Right lobe of liver (tissue), 6 donors: ENCODE data around the gene PCP4. TPM values are rescaled to one million over a fixed set of nuclear protein-coding genes. Genes with fewer than 3 reads are reported as not detected.

ENCODE experiments used
- ATAC-seq, 4 donors: fragments of 200-7000 bp; cut with Tn5 transposase; one replicate each; pipeline ENCODE4 v1.9.1; 2020; ENCODE audit warnings: mild to moderate bottlenecking in 4 of 4, moderate library complexity in 4 of 4
- DNase-seq, 3 donors: peaks; one replicate each; pipeline ENCODE4 v3.0.0-alpha.2; 2020
- H3K27ac ChIP-seq, 3 donors: fragments of 200-600 bp; one replicate each; pipeline ENCODE4 v1.8.0; 2022
- H3K27me3 ChIP-seq, 2 donors: fragments of 200-600 bp; one replicate each; pipeline ENCODE4 v1.8.0; 2022
- H3K36me3 ChIP-seq, 4 donors: fragments of 200-600 bp; sonication (generic) in 1 of 4; one replicate each; pipeline versions ENCODE4 v1.5.1 to v1.8.0; 2017 to 2022; ENCODE audit warnings: control low read depth in 1 of 4
- H3K4me1 ChIP-seq, 4 donors: fragments of 200-600 bp; sonication (generic) in 1 of 4; one replicate each; pipeline versions ENCODE4 v1.5.1 to v1.8.0; 2017 to 2022; ENCODE audit warnings: control low read depth in 1 of 4
- H3K4me3 ChIP-seq, 3 donors: fragments of 200-600 bp; one replicate each; pipeline ENCODE4 v1.8.0; 2022
- H3K9me3 ChIP-seq, 4 donors: fragments of 200-600 bp; sonication (generic) in 1 of 4; one replicate each; pipeline versions ENCODE4 v1.5.1 to v1.8.0; 2017 to 2022; ENCODE audit warnings: control low read depth in 1 of 4
- POLR2A ChIP-seq: fragments of 450-650 bp; IDR thresholded peaks from one replicate; pipeline ENCODE4 v1.6.1; 2017; ENCODE audit warnings: antibody characterized with exemption, mild to moderate bottlenecking
- WGBS: methylation state at CpG from one replicate; pipeline ENCODE4 v1.1.6; 2018; ENCODE audit warnings: low coverage, low lambda C conversion rate; ENCODE audit not compliant: insufficient coverage; ENCODE audit errors: missing lambda C conversion rate; 5-methylcytosine and 5-hydroxymethylcytosine counted together
- intact Hi-C, 2 donors: fragments of 100-400 bp; cut with DNase I; formaldehyde crosslinking; loops; one replicate each; pipeline versions ENCODE4 v1.11.2 to v1.14.1; 2022
- total RNA-seq, 6 experiments: library from RNA; depleted of rRNA in 2 of 6; stranded (reverse); fragments of >200 nt in 2 of 6; fragmentation: NEBNext Ultra II Directional in 3 of 6; extraction: Animal tissue kit (Norgen Biotek cat#: 25700) in 3 of 6; gene quantifications; one replicate each; pipeline versions ENCODE4 v1.1.0 to v1.2.4, GENCODE V29; 2016 to 2023
- TF ChIP-seq, protein P1 (sequence below), 4 donors: fragments of 200-600 bp in 3 of 4; fragments of 450-650 bp in 1 of 4; IDR thresholded peaks; one replicate each; pipeline versions ENCODE4 v1.5.1 to v1.8.0; 2016 to 2022; ENCODE audit warnings: antibody characterized with exemption in 4 of 4, mild to moderate bottlenecking in 2 of 4
- donor health status: DM: no; HTN: yes; CAD: no.
- donor health status: DM: no; HTN: no; CAD: no.
- donor health status: DM: no; HTN: no; CAD: no.
- donor health status: DM: no; HTN: yes; CAD: no.
- donor health status: DM: no; HTN: yes; CAD: no.

The PCP4 gene
- total RNA-seq, 6 experiments from 2014 or later, result not detected

DNA sequence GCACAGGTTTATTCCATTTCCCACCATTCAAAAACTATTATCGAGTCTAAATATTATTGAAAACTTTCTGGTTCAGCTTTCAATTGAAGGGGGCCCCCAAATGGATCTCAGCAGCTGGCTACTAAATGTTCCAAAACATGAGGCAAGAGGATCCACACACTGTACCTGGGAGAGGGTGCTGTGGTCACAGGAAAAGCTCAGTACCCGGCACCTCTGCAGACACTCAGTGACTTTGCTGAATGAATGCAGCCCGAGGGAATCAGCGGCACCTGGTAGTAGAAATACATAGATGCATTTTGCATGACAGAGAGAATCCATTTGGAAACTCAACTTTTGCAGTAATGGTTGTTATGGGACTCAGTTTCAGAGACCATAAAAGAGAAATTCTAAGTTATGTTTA lies 89.3 kb downstream of the PCP4 start:
- intact Hi-C loops, result no loop called here
- Histone ChIP-seq H3K4me1 (no peaks in the 10 kb centered on the region), H3K36me3 (no peaks in the 10 kb centered on the region), H3K4me3 (no peak overlapping the region), H3K27ac (no peak overlapping the region), H3K9me3 (peaks cover 0 to 4% (median 0%) of the 10 kb centered on the region in 4 donors), H3K27me3 (no peaks in the 10 kb centered on the region)
- ATAC-seq, result no peak
- WGBS, result 71% methylated on average over 4 of the region's 4 CpGs
- TF ChIP-seq, protein P1, sequence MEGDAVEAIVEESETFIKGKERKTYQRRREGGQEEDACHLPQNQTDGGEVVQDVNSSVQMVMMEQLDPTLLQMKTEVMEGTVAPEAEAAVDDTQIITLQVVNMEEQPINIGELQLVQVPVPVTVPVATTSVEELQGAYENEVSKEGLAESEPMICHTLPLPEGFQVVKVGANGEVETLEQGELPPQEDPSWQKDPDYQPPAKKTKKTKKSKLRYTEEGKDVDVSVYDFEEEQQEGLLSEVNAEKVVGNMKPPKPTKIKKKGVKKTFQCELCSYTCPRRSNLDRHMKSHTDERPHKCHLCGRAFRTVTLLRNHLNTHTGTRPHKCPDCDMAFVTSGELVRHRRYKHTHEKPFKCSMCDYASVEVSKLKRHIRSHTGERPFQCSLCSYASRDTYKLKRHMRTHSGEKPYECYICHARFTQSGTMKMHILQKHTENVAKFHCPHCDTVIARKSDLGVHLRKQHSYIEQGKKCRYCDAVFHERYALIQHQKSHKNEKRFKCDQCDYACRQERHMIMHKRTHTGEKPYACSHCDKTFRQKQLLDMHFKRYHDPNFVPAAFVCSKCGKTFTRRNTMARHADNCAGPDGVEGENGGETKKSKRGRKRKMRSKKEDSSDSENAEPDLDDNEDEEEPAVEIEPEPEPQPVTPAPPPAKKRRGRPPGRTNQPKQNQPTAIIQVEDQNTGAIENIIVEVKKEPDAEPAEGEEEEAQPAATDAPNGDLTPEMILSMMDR (IDR thresholded peaks at IDR 0.05), result no peak
- TF ChIP-seq POLR2A, result no peak
- no peak for DNase-seq

DNA sequence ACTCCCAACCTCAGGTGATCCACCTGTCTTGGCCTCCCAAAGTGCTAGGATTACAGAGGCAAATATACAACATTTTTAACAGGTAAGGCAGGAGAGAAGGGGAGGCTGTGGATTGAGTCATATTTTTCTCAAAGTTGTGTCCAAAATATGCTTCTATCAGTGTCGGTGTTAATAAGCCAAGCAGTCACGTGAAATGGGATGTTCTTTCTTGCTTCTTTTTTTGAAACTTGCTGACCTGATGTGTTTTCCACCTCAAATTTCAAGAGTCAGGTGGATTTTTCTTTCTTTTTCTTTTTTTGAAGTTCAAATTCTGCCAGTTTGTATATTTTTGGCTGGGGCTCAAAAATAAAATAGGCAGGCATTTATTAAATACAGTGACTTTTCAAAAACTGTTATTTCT lies 91.5 kb downstream of the PCP4 start:
- no peak overlapping the region for H3K27ac ChIP-seq
- H3K36me3 ChIP-seq, result no peaks in the 10 kb centered on the region
- intact Hi-C loops, result no loop called here
- no peak for TF ChIP-seq POLR2A
- TF ChIP-seq, protein P1 (IDR thresholded peaks at IDR 0.05), result no peak
- H3K27me3 ChIP-seq, result no peaks in the 10 kb centered on the region
- WGBS, result 74% methylated on average over 2 of the region's 2 CpGs
- ATAC-seq (no peak), DNase-seq (no peak)
- H3K4me3 ChIP-seq, result no peak overlapping the region
- H3K9me3 ChIP-seq, result peaks cover 0 to 4% (median 0%) of the 10 kb centered on the region in 4 donors
- no peaks in the 10 kb centered on the region for H3K4me1 ChIP-seq

DNA sequence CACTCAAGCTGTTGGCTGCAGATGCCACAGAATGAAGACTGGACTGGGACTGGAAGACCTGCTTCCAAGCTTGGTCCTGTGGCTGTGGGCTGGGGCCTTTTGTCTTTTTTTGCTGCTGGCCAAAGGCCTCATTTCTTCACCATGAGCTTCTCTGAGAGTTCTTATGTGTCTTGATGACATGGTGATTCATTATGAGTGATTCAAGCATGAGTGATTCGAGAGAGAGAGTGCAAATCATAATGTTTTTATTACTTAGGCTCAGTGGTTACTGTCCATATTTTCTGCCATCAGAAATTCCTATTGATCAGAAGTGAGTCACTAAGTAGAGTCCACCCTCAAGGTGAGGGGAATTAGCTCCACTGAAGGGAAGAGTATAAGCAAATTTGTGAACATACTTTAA lies 94.0 kb downstream of the PCP4 start:
- DNase-seq, result no peak
- Histone ChIP-seq H3K9me3 (peaks cover 0 to 4% (median 0%) of the 10 kb centered on the region in 4 donors), H3K4me1 (no peaks in the 10 kb centered on the region), H3K27ac (no peak overlapping the region), H3K27me3 (no peaks in the 10 kb centered on the region), H3K36me3 (no peaks in the 10 kb centered on the region), H3K4me3 (no peak overlapping the region)
- ATAC-seq, result no peak
- WGBS, result 62% methylated on average over 1 of the region's 1 CpG
- intact Hi-C loops, result no loop called here
- no peak for TF ChIP-seq POLR2A
- TF ChIP-seq, protein P1 (IDR thresholded peaks at IDR 0.05), result no peak

DNA sequence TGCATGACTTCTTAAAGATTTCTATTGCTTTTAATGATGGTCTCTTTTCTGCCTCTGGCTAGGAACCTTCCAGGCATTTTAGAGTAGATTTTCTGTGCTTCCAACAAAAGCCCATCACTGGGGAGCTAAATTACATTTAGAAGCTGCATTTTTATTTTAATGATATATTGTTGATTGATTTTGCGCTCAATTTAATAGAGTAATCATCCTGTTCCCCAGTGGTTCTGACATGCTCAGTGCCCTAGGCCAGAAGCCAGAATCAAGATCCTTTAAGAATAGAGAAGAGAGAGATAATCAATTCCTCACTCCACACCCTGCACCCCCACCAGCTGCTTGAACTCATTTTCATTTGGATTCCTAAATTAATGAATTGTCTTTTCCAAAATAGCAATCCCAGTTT lies 97.8 kb downstream of the PCP4 start:
- H3K4me1 ChIP-seq, result no peaks in the 10 kb centered on the region
- 80% methylated on average over 1 of the region's 1 CpG for WGBS
- ATAC-seq, result no peak
- no peaks in the 10 kb centered on the region for H3K27me3 ChIP-seq
- intact Hi-C loops, result no loop called here
- peaks cover 0 to 4% (median 0%) of the 10 kb centered on the region in 4 donors for H3K9me3 ChIP-seq
- H3K4me3 ChIP-seq, result no peak overlapping the region
- DNase-seq, result no peak
- H3K36me3 ChIP-seq, result no peaks in the 10 kb centered on the region
- TF ChIP-seq, protein P1 (IDR thresholded peaks at IDR 0.05), result no peak
- no peak for TF ChIP-seq POLR2A
- H3K27ac ChIP-seq, result no peak overlapping the region

DNA sequence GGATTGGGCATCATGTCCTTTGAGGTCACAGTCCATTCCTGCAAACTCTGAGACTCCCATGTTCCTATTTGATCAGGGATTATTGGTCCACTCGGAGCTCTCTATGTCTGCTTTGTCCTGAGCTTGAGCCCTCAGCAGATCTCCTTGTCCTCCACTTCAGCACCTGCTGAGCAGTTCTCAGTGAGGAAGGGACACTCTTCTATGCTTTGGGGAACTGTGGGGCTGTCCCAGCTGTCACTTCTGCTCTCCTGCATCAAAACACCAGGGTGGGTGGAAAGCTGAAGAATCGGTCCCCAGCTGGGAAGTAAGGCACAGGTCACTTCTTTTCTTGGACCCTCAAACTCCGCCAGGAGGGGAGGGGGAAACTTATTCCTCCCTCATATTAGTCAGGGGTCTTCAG lies 99.5 kb downstream of the PCP4 start:
- WGBS, result 20% methylated on average over 1 of the region's 3 CpGs
- intact Hi-C loops, result no loop called here
- no peaks in the 10 kb centered on the region for H3K9me3 ChIP-seq
- H3K4me3 ChIP-seq, result no peak overlapping the region
- no peaks in the 10 kb centered on the region for H3K27me3 ChIP-seq
- no peaks in the 10 kb centered on the region for H3K36me3 ChIP-seq
- H3K4me1 ChIP-seq, result no peaks in the 10 kb centered on the region
- DNase-seq (no peak), ATAC-seq (no peak)
- TF ChIP-seq, protein P1 (IDR thresholded peaks at IDR 0.05), result no peak
- TF ChIP-seq POLR2A, result no peak
- H3K27ac ChIP-seq, result no peak overlapping the region
